Gastrocnemius medialis (tissue), 4 donors: ENCODE results near the gene SMIM10L1.

Experiments
- CTCF ChIP-seq, 5 experiments: fragments of 450-650 bp in 3 of 5; fragments of 200-600 bp in 2 of 5; sonication (generic) in 2 of 5; IDR thresholded peaks in 4 of 5; conservative IDR thresholded peaks in 1 of 5; 1 replicate in 4 of 5; 2 replicates in 1 of 5; pipeline ENCODE4 v1.5.1; 2016 to 2019; ENCODE audit warnings: antibody characterized with exemption in 5 of 5, mild to moderate bottlenecking in 3 of 5, moderate library complexity in 3 of 5
- POLR2A ChIP-seq, 2 donors: fragments of 450-650 bp; IDR thresholded peaks; one replicate each; pipeline ENCODE4 v1.6.1; 2017; ENCODE audit warnings: antibody characterized with exemption in 2 of 2, mild to moderate bottlenecking in 2 of 2, moderate library complexity in 2 of 2

GRCh38 chr12:11178250-11178649, 7.3 kb downstream of the SMIM10L1 start:
- TF ChIP-seq CTCF (IDR thresholded peaks at IDR 0.05 in 4 of 5, conservative IDR thresholded peaks at IDR 0.05 in 1 of 5), result no peak
- no peak for TF ChIP-seq POLR2A (IDR thresholded peaks at IDR 0.05)
